ENCODE results near the gene SEC61G.

SEC61G gene

DNA sequence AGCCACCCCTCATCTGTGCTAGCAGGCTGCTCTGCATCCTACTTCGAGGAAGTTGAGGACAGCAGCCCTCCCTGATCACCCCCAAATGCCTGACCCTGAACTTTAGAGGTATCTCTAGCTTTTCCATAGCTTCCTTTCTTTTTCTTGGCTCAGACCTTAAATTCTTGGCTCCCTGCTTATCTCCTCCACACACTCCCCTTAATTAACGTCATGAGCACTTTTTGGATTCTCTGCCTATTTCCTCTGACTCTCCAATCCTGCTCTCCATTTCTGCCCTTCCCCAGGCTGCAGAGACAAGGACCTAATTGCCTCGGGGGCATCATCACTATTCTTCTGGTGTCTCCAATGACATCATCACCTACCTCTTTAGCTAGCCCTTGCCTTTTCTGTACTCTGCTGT is 40.8 kb upstream of the SEC61G start:
- no peak for ATAC-seq
- TF ChIP-seq ZNF70 (CRISPR knock-in tag; IDR thresholded peaks at IDR 0.05), result no peak
- TF ChIP-seq, protein P1, sequence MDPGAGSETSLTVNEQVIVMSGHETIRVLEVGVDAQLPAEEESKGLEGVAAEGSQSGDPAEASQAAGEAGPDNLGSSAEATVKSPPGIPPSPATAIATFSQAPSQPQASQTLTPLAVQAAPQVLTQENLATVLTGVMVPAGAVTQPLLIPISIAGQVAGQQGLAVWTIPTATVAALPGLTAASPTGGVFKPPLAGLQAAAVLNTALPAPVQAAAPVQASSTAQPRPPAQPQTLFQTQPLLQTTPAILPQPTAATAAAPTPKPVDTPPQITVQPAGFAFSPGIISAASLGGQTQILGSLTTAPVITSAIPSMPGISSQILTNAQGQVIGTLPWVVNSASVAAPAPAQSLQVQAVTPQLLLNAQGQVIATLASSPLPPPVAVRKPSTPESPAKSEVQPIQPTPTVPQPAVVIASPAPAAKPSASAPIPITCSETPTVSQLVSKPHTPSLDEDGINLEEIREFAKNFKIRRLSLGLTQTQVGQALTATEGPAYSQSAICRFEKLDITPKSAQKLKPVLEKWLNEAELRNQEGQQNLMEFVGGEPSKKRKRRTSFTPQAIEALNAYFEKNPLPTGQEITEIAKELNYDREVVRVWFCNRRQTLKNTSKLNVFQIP (CRISPR knock-in tag; IDR thresholded peaks at IDR 0.05; ENCODE audit: borderline replicate concordance, low read depth), result no peak
- no peak for TF ChIP-seq OSR1 (CRISPR knock-in tag; IDR thresholded peaks at IDR 0.05)
- TF ChIP-seq SNAI2 (CRISPR knock-in tag; IDR thresholded peaks at IDR 0.05), result no peak
- TF ChIP-seq TCF4 (CRISPR knock-in tag; IDR thresholded peaks at IDR 0.05; ENCODE audit: borderline replicate concordance), result no peak
- TF ChIP-seq GLIS3 (CRISPR knock-in tag; IDR thresholded peaks at IDR 0.05), result no peak
- no peak for TF ChIP-seq ZFP3 (CRISPR knock-in tag; IDR thresholded peaks at IDR 0.05)
- TF ChIP-seq RARB (CRISPR knock-in tag; IDR thresholded peaks at IDR 0.05), result no peak
- no peak for TF ChIP-seq ARNTL (CRISPR knock-in tag; IDR thresholded peaks at IDR 0.05; ENCODE audit: borderline replicate concordance, low read depth)
- no peak for TF ChIP-seq BACH2 (CRISPR knock-in tag; IDR thresholded peaks at IDR 0.05; ENCODE audit: borderline replicate concordance)
- TF ChIP-seq ZFP30 (CRISPR knock-in tag; IDR thresholded peaks at IDR 0.05), result no peak
- TF ChIP-seq, protein P2, sequence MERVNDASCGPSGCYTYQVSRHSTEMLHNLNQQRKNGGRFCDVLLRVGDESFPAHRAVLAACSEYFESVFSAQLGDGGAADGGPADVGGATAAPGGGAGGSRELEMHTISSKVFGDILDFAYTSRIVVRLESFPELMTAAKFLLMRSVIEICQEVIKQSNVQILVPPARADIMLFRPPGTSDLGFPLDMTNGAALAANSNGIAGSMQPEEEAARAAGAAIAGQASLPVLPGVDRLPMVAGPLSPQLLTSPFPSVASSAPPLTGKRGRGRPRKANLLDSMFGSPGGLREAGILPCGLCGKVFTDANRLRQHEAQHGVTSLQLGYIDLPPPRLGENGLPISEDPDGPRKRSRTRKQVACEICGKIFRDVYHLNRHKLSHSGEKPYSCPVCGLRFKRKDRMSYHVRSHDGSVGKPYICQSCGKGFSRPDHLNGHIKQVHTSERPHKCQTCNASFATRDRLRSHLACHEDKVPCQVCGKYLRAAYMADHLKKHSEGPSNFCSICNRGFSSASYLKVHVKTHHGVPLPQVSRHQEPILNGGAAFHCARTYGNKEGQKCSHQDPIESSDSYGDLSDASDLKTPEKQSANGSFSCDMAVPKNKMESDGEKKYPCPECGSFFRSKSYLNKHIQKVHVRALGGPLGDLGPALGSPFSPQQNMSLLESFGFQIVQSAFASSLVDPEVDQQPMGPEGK (CRISPR knock-in tag; IDR thresholded peaks at IDR 0.05; ENCODE audit: borderline replicate concordance), result no peak
- TF ChIP-seq ZNF565 (CRISPR knock-in tag; conservative IDR thresholded peaks at IDR 0.05; ENCODE audit: low read depth), result no peak
- TF ChIP-seq ESRRG (CRISPR knock-in tag; IDR thresholded peaks at IDR 0.05), result no peak
- TF ChIP-seq, protein P3, sequence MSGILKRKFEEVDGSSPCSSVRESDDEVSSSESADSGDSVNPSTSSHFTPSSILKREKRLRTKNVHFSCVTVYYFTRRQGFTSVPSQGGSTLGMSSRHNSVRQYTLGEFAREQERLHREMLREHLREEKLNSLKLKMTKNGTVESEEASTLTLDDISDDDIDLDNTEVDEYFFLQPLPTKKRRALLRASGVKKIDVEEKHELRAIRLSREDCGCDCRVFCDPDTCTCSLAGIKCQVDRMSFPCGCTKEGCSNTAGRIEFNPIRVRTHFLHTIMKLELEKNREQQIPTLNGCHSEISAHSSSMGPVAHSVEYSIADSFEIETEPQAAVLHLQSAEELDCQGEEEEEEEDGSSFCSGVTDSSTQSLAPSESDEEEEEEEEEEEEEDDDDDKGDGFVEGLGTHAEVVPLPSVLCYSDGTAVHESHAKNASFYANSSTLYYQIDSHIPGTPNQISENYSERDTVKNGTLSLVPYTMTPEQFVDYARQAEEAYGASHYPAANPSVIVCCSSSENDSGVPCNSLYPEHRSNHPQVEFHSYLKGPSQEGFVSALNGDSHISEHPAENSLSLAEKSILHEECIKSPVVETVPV (CRISPR knock-in tag; IDR thresholded peaks at IDR 0.05), result no peak
- TF ChIP-seq PPARA (CRISPR knock-in tag; IDR thresholded peaks at IDR 0.05; ENCODE audit: borderline replicate concordance), result no peak
- TF ChIP-seq CSDC2 (CRISPR knock-in tag; IDR thresholded peaks at IDR 0.05), result no peak; the same call in 1 of the 2 replicates

DNA sequence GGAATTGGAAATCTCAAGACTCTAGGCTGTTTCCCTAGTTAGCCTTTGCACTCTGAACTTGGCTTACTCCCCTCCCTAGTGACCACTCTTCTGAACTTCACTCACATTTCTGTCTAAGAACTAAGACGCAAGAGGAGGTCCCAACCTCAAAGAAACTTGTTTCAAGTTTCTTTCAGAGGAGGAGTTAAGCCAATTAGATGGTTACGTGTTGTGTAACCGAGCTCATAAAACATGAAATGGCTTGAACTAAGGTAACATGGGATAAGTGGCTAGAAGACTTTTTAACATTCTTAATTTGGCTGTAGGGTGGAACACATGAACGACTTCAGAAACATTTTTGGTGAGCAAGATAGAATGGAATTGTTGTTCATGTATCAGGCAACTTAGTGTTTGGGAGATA is 39.5 kb upstream of the SEC61G start:
- no peak for ATAC-seq
- no peak for TF ChIP-seq ZFP30 (CRISPR knock-in tag; IDR thresholded peaks at IDR 0.05)
- no peak for TF ChIP-seq ZNF565 (CRISPR knock-in tag; conservative IDR thresholded peaks at IDR 0.05; ENCODE audit: low read depth)

DNA sequence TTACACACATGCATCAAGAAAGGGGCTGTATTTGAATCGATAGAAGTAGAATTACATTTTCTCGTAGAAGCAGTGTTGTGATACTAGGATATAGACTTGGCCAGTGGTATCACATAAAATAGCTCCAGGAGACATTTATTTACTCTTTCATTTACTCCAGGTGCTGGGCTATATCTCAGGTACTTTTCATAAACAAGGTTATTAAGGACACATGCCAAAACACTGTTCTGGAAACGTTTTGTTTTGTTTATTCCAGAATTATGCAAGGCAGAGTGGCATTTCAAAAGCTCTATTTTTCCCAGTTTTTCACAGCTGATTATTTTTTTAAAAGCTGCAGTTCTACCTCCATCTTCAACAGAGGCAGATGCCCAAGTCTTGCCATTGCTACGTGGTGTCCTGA is 37.8 kb upstream of the SEC61G start:
- no peak for TF ChIP-seq GLIS3 (CRISPR knock-in tag; IDR thresholded peaks at IDR 0.05)
- TF ChIP-seq BACH2 (CRISPR knock-in tag; IDR thresholded peaks at IDR 0.05; ENCODE audit: borderline replicate concordance), result no peak
- ATAC-seq, result no peak

DNA sequence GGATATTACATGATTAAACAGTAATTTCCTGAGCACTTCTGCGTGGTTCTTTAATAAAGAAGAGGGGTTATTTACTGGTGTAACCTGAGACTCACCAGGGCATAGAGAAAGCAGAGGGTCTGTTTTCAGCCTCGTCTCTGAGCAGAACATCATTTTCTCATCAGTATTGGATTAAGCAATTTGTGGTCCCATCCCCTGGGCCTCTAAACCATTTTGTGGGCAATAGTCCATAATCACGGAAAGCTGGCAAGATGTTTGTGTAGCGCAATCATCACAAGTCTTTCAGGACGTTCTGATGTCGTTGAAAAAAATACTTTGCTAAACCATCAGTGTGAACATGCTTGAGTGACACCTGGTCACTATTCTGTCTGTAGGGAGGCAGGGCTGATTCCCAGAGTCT is 37.1 kb upstream of the SEC61G start:
- ATAC-seq, result peak; percentile 38; the same call in 2 of the 3 replicates
- TF ChIP-seq TOX (CRISPR knock-in tag; IDR thresholded peaks at IDR 0.05; ENCODE audit: borderline replicate concordance) (no peak), TCF4 (CRISPR knock-in tag; IDR thresholded peaks at IDR 0.05; ENCODE audit: borderline replicate concordance) (no peak), OSR1 (CRISPR knock-in tag; IDR thresholded peaks at IDR 0.05) (no peak), CSDC2 (CRISPR knock-in tag; IDR thresholded peaks at IDR 0.05) (no peak), ARNTL (CRISPR knock-in tag; IDR thresholded peaks at IDR 0.05; ENCODE audit: borderline replicate concordance, low read depth) (no peak), ZC3H10 (CRISPR knock-in tag; IDR thresholded peaks at IDR 0.05) (no peak), ZFP30 (CRISPR knock-in tag; IDR thresholded peaks at IDR 0.05) (no peak), BACH2 (CRISPR knock-in tag; IDR thresholded peaks at IDR 0.05; ENCODE audit: borderline replicate concordance) (no peak), ZNF565 (CRISPR knock-in tag; conservative IDR thresholded peaks at IDR 0.05; ENCODE audit: low read depth) (no peak), RARB (CRISPR knock-in tag; IDR thresholded peaks at IDR 0.05) (no peak)
- TF ChIP-seq, protein P4, sequence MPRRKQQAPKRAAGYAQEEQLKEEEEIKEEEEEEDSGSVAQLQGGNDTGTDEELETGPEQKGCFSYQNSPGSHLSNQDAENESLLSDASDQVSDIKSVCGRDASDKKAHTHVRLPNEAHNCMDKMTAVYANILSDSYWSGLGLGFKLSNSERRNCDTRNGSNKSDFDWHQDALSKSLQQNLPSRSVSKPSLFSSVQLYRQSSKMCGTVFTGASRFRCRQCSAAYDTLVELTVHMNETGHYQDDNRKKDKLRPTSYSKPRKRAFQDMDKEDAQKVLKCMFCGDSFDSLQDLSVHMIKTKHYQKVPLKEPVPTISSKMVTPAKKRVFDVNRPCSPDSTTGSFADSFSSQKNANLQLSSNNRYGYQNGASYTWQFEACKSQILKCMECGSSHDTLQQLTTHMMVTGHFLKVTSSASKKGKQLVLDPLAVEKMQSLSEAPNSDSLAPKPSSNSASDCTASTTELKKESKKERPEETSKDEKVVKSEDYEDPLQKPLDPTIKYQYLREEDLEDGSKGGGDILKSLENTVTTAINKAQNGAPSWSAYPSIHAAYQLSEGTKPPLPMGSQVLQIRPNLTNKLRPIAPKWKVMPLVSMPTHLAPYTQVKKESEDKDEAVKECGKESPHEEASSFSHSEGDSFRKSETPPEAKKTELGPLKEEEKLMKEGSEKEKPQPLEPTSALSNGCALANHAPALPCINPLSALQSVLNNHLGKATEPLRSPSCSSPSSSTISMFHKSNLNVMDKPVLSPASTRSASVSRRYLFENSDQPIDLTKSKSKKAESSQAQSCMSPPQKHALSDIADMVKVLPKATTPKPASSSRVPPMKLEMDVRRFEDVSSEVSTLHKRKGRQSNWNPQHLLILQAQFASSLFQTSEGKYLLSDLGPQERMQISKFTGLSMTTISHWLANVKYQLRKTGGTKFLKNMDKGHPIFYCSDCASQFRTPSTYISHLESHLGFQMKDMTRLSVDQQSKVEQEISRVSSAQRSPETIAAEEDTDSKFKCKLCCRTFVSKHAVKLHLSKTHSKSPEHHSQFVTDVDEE (CRISPR knock-in tag; IDR thresholded peaks at IDR 0.05), result no peak
- TF ChIP-seq, protein P1 (CRISPR knock-in tag; IDR thresholded peaks at IDR 0.05; ENCODE audit: borderline replicate concordance, low read depth), result no peak
